Subcutaneous abdominal adipose tissue (tissue), 5 donors: ENCODE results near the gene OR51A2.

Experiments used
- H3K27ac ChIP-seq: one replicate; pipeline ENCODE4 v1.7.0; 2013; ENCODE audit warnings: low read depth, mild to moderate bottlenecking, inconsistent platforms, low read length, moderate library complexity
- H3K27me3 ChIP-seq, 5 donors: one replicate each; pipeline ENCODE4 v1.7.0; 2013; ENCODE audit warnings: low read length in 5 of 5, inconsistent platforms in 1 of 5; ENCODE audit not compliant: control insufficient read depth in 5 of 5, insufficient read depth in 4 of 5
- H3K36me3 ChIP-seq, 5 donors: one replicate each; pipeline ENCODE4 v1.7.0; 2013; ENCODE audit warnings: low read length in 5 of 5; ENCODE audit not compliant: control insufficient read depth in 5 of 5, insufficient read depth in 5 of 5
- H3K4me1 ChIP-seq, 5 donors: one replicate each; pipeline ENCODE4 v1.7.0; 2013; ENCODE audit warnings: low read length in 5 of 5, mild to moderate bottlenecking in 3 of 5, moderate library complexity in 1 of 5; ENCODE audit not compliant: control insufficient read depth in 5 of 5, insufficient read depth in 5 of 5
- H3K4me3 ChIP-seq, 5 donors: one replicate each; pipeline ENCODE4 v1.7.0; 2013; ENCODE audit warnings: low read length in 5 of 5, low read depth in 1 of 5
- H3K9ac ChIP-seq, 5 donors: one replicate each; pipeline ENCODE4 v1.7.0; 2013; ENCODE audit warnings: low read length in 5 of 5, mild to moderate bottlenecking in 4 of 5, moderate library complexity in 3 of 5
- H3K9me3 ChIP-seq, 5 donors: one replicate each; pipeline ENCODE4 v1.7.0; 2013; ENCODE audit warnings: low read length in 5 of 5; ENCODE audit not compliant: control insufficient read depth in 5 of 5
- donor health status: healthy.
- donor health status: healthy.
- donor health status: healthy.
- donor health status: healthy.
- donor health status: healthy.

Gene OR51A2

GRCh38 chr11:4957396-4957795, 1.9 kb upstream of the OR51A2 start:
- Histone ChIP-seq H3K4me1 (no peaks in the 10 kb centered on the region), H3K4me3 (no peak overlapping the region), H3K9ac (no peak overlapping the region), H3K9me3 (no peaks in the 10 kb centered on the region), H3K27ac (no peak overlapping the region), H3K36me3 (no peaks in the 10 kb centered on the region), H3K27me3 (no peaks in the 10 kb centered on the region)

GRCh38 chr11:4947505-4947904, 8.0 kb downstream of the OR51A2 start, which contains the start of gene OR51A4:
Gene OR51A4 (minus strand): TSS chr11:4947605. CDS start chr11:4947100, 505 bp downstream.
- H3K9me3 ChIP-seq: no peaks in the 10 kb centered on the region
- no peak within 1 kb of the TSS for H3K9ac ChIP-seq
- no peaks in the 10 kb centered on the region for H3K27me3 ChIP-seq
- no peaks in the 10 kb centered on the region for H3K4me1 ChIP-seq
- H3K4me3 ChIP-seq: no peak within 1 kb of the TSS
- H3K27ac ChIP-seq: no peak within 1 kb of the TSS
- H3K36me3 ChIP-seq: no peaks in the 10 kb centered on the region

- no peak overlapping the region for H3K27ac ChIP-seq
Observed at GRCh38 chr11:4936745-4937144, 18.8 kb downstream of the OR51A2 start.

GRCh38 chr11:4932751-4933150, 22.8 kb downstream of the OR51A2 start:
- Histone ChIP-seq H3K36me3 (no peaks in the 10 kb centered on the region), H3K9me3 (no peaks in the 10 kb centered on the region), H3K27ac (no peak overlapping the region), H3K4me3 (no peak overlapping the region), H3K9ac (no peak overlapping the region), H3K27me3 (no peaks in the 10 kb centered on the region), H3K4me1 (no peaks in the 10 kb centered on the region)

More at GRCh38 chr11:4936745-4937144, 18.8 kb downstream of the OR51A2 start:
- Histone ChIP-seq H3K27me3 (no peaks in the 10 kb centered on the region), H3K4me1 (no peaks in the 10 kb centered on the region), H3K9me3 (no peaks in the 10 kb centered on the region), H3K4me3 (no peak overlapping the region), H3K9ac (no peak overlapping the region), H3K36me3 (no peaks in the 10 kb centered on the region)

- Histone ChIP-seq H3K27me3 (no peaks in the 10 kb centered on the region), H3K4me3 (no peak overlapping the region), H3K9ac (no peak overlapping the region), H3K9me3 (no peaks in the 10 kb centered on the region), H3K4me1 (no peaks in the 10 kb centered on the region), H3K36me3 (no peaks in the 10 kb centered on the region), H3K27ac (no peak overlapping the region)
Observed at GRCh38 chr11:4926608-4927007, 28.9 kb downstream of the OR51A2 start.

GRCh38 chr11:4924239-4924638, 31.3 kb downstream of the OR51A2 start, which contains the start of gene OR51G1:
Gene OR51G1 (minus strand): TSS chr11:4924339. CDS start chr11:4924339, 0 bp downstream.
- Histone ChIP-seq H3K27me3 (no peaks in the 10 kb centered on the region), H3K27ac (no peak within 1 kb of the TSS), H3K9me3 (no peaks in the 10 kb centered on the region), H3K36me3 (no peaks in the 10 kb centered on the region), H3K4me1 (no peaks in the 10 kb centered on the region), H3K9ac (no peak within 1 kb of the TSS), H3K4me3 (no peak within 1 kb of the TSS)

- Histone ChIP-seq H3K9ac (no peak overlapping the region), H3K36me3 (no peaks in the 10 kb centered on the region), H3K4me1 (no peaks in the 10 kb centered on the region), H3K4me3 (no peak overlapping the region), H3K27ac (no peak overlapping the region), H3K27me3 (no peaks in the 10 kb centered on the region), H3K9me3 (no peaks in the 10 kb centered on the region)
Observed at GRCh38 chr11:4922304-4922703, 33.2 kb downstream of the OR51A2 start.

GRCh38 chr11:4921796-4922195, 33.7 kb downstream of the OR51A2 start:
- Histone ChIP-seq H3K27ac (no peak overlapping the region), H3K36me3 (no peaks in the 10 kb centered on the region), H3K4me3 (no peak overlapping the region), H3K9me3 (no peaks in the 10 kb centered on the region), H3K4me1 (no peaks in the 10 kb centered on the region), H3K27me3 (no peaks in the 10 kb centered on the region), H3K9ac (no peak overlapping the region)

GRCh38 chr11:4919250-4919649, 36.3 kb downstream of the OR51A2 start, which contains the start of gene OR51G2:
Gene OR51G2 (minus strand): TSS chr11:4919350. CDS start chr11:4915663, 3,687 bp downstream.
- Histone ChIP-seq H3K27ac (no peak within 1 kb of the TSS), H3K9ac (no peak within 1 kb of the TSS), H3K4me1 (no peaks in the 10 kb centered on the region), H3K27me3 (peaks cover 0 to 2% (median 0%) of the 10 kb centered on the region in 5 donors), H3K4me3 (no peak within 1 kb of the TSS), H3K36me3 (no peaks in the 10 kb centered on the region), H3K9me3 (no peaks in the 10 kb centered on the region)

GRCh38 chr11:4916581-4916980, 38.9 kb downstream of the OR51A2 start:
- Histone ChIP-seq H3K36me3 (no peaks in the 10 kb centered on the region), H3K9ac (no peak overlapping the region), H3K27ac (no peak overlapping the region), H3K9me3 (no peaks in the 10 kb centered on the region), H3K4me1 (no peaks in the 10 kb centered on the region), H3K27me3 (peaks cover 0 to 2% (median 0%) of the 10 kb centered on the region in 5 donors), H3K4me3 (no peak overlapping the region)
